Kidney capillary endothelial cell (primary cell): Measurements from ENCODE around the gene PCYT2.
"Not testable (repeated sequence)": the region's sequence is repeated elsewhere in the genome, so short reads cannot be mapped to it uniquely, and the experiment has no call there.

Source experiments
- DNase-seq: peaks from one replicate; pipeline ENCODE4 v3.0.0-alpha.2; 2018; ENCODE audit warnings: low spot score

PCYT2 gene

GRCh38 chr17:81927152-81927652, 16.0 kb upstream of the PCYT2 start:
- no peak for DNase-seq

GRCh38 chr17:81926451-81927151, 15.4 kb upstream of the PCYT2 start:
- peak; percentile 64 for DNase-seq

GRCh38 chr17:81925860-81926450, 14.8 kb upstream of the PCYT2 start:
- no peak for DNase-seq

GRCh38 chr17:81924557-81925532, 13.6 kb upstream of the PCYT2 start:
- DNase-seq, result no peak

GRCh38 chr17:81923302-81924260, 12.4 kb upstream of the PCYT2 start:
- no peak for DNase-seq

- DNase-seq, result no peak
Observed at GRCh38 chr17:81922566-81923301, 11.5 kb upstream of the PCYT2 start.

GRCh38 chr17:81921996-81922565, 10.9 kb upstream of the PCYT2 start:
- no peak for DNase-seq

GRCh38 chr17:81921537-81921862, 10.3 kb upstream of the PCYT2 start:
- no peak for DNase-seq

GRCh38 chr17:81920612-81921536, 9.7 kb upstream of the PCYT2 start:
- no peak for DNase-seq

GRCh38 chr17:81918832-81919545, 7.8 kb upstream of the PCYT2 start:
- no peak for DNase-seq

- not testable (repeated sequence) for DNase-seq
Observed at GRCh38 chr17:81918333-81918669, 7.1 kb upstream of the PCYT2 start.

GRCh38 chr17:81917565-81918332, 6.5 kb upstream of the PCYT2 start, which contains the start of gene SIRT7:
SIRT7 (minus strand) TSS chr17:81918176; CDS start chr17:81918131, 45 bp downstream.
- DNase-seq, result peak; percentile 57

- no peak for DNase-seq
Observed at GRCh38 chr17:81916234-81917001, 5.2 kb upstream of the PCYT2 start.

- no peak for DNase-seq
Observed at GRCh38 chr17:81915331-81915730, 4.1 kb upstream of the PCYT2 start.

GRCh38 chr17:81914103-81914850, 3.1 kb upstream of the PCYT2 start:
- no peak for DNase-seq

GRCh38 chr17:81913394-81914102, 2.3 kb upstream of the PCYT2 start:
- no peak for DNase-seq
